ENCODE results near the gene RNF175.
"Not testable (repeated sequence)": the region's sequence is repeated elsewhere in the genome, so short reads cannot be mapped to it uniquely, and the experiment has no call there.

RNF175 gene

GRCh38 chr4:153669838-153670237 is 90.0 kb downstream of the RNF175 start:
- no peak for DNase-seq

- DNase-seq: no peak
These were observed 91.2 kb downstream of the RNF175 start for GRCh38 chr4:153668647-153669046.

- DNase-seq: not testable (repeated sequence)
These were observed 93.3 kb downstream of the RNF175 start for GRCh38 chr4:153666505-153666904.

- no peak for DNase-seq
These were observed 96.2 kb downstream of the RNF175 start for GRCh38 chr4:153663667-153664066.

GRCh38 chr4:153661908-153662307 is 97.9 kb downstream of the RNF175 start:
- no peak for DNase-seq

- no peak for DNase-seq
These were observed 98.5 kb downstream of the RNF175 start for GRCh38 chr4:153661215-153661822.
